Stomach (tissue), 4 donors: ENCODE results near the gene PPM1L.

Experiments used
- CTCF ChIP-seq, 7 experiments: fragments of 450-650 bp in 4 of 7; fragments of 200-600 bp in 3 of 7; sonication (generic) in 3 of 7; IDR thresholded peaks; one replicate each; pipeline ENCODE4 v1.5.1; 2016 to 2019; ENCODE audit warnings: antibody characterized with exemption in 7 of 7, control low read depth in 2 of 7, mild to moderate bottlenecking in 1 of 7
- EP300 ChIP-seq: sonication (generic); formaldehyde crosslinking; IDR thresholded peaks from one replicate; pipeline ENCODE4 v1.6.1; 2017; ENCODE audit warnings: antibody characterized with exemption

- TF ChIP-seq CTCF (IDR thresholded peaks at IDR 0.05) (no peak), EP300 (no peak)
Measured at GRCh38 chr3:160796813-160797164, 40.8 kb downstream of the PPM1L start.
